Stimulated activated naive CD4-positive, alpha-beta T cell (primary cell): ENCODE data around the gene WDCP.
A peak's percentile ranks its signal among the peaks of the same experiment; 100 is the strongest.

ENCODE experiments used
- DNase-seq, 6 experiments: peaks; one replicate each; lab custom pipeline; 2025; lab: John Stamatoyannopoulos, UW

Gene WDCP

DNA sequence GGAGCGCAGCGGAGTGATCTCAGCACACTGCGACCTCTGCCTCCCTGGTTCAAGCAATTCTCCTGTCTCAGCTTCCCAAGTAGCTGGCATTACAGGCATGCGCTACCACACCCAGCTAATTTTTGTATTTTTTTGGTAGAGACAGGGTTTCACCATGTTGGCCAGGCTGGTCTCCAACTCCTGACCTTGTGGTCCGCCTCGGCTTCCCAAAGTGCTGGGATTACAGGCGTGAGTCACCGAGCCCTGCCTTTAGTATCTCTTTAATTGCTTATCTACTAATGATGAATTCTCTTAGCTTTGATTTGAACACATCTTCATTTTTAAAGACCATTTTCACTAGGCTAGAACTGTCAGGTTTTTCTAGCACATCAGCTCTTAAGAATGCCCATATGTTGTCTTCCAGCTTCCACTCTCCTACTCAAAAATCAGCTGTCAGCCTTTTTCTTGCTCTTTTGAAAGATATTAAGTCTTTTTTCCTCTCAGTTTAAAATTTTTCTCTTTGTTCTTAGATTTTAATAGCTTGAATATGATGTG lies 53.4 kb downstream of the WDCP start:
- no peak for DNase-seq

- DNase-seq: no peak
Measured at GRCh38 chr2:23992931-23993330, 54.3 kb downstream of the WDCP start.

GRCh38 chr2:23988371-23988770 lies 58.8 kb downstream of the WDCP start:
- DNase-seq: peak in 2 of 6 experiments; percentile 9 to 13
